Measurements from ENCODE around the gene UQCC2. TPM values are rescaled to one million over a fixed set of nuclear protein-coding genes. Genes with fewer than 3 reads are reported as not detected.

The UQCC2 gene
- total RNA-seq, 5 donors from 2014 or later (not counting 1 experiment from before 2014, with no cell fraction given) = 17.2 to 36.2 (median 32.7) TPM

GRCh38 chr6:33713786-33714185 lies 2.3 kb upstream of the UQCC2 start:
- peaks cover 25 to 27% (median 26%) of the 10 kb centered on the region in 3 donors for H3K4me1 Mint-ChIP-seq
- H3K4me3 ChIP-seq (ENCODE audit: control insufficient read depth in 1 of 2, extremely low read depth in 1 of 2, low read length in 1 of 2) = no peak overlapping the region
- H3K27me3 Mint-ChIP-seq = no peaks in the 10 kb centered on the region
- CTCF ChIA-PET = no interaction called here
- H3K27me3 ChIP-seq (replicated peaks in 1 of 2; ENCODE audit: control insufficient read depth in 2 of 2, extremely low read depth in 1 of 2, insufficient read depth in 2 of 2, low read length in 1 of 2) = peaks cover 0 to 7% of the 10 kb centered on the region in 2 experiments
- DNase-seq (no peak), ATAC-seq (replicated peaks in 1 of 4) (no peak)
- no peak overlapping the region for H3K4me3 Mint-ChIP-seq
- H3K27ac ChIP-seq (ENCODE audit: low read length) = no peak overlapping the region
- whole genome bisulfite sequencing (ENCODE audit: insufficient coverage) = 100% methylated on average over 1 of the region's 2 CpGs
- H3K9me3 Mint-ChIP-seq = no peaks in the 10 kb centered on the region
- H3K27ac Mint-ChIP-seq = no peak overlapping the region
- peaks cover 9% of the 10 kb centered on the region for H3K36me3 Mint-ChIP-seq
- H3K36me3 ChIP-seq (ENCODE audit: control insufficient read depth in 2 of 2, extremely low read depth in 1 of 2, insufficient read depth in 1 of 2, low read length in 1 of 2) = peaks cover 1 to 4% of the 10 kb centered on the region in 2 donors
- POLR2A ChIA-PET = no interaction called here
- H3K9me3 ChIP-seq = no peaks in the 10 kb centered on the region
- H3K4me1 ChIP-seq (ENCODE audit: control insufficient read depth in 1 of 2, extremely low read depth in 1 of 2, insufficient read depth in 2 of 2, low read length in 2 of 2) = peaks cover 15 to 22% of the 10 kb centered on the region in 2 experiments

GRCh38 chr6:33712914-33713313 lies 1.4 kb upstream of the UQCC2 start:
- no peaks in the 10 kb centered on the region for H3K27me3 Mint-ChIP-seq
- Histone ChIP-seq H3K4me3 (ENCODE audit: control insufficient read depth in 1 of 2, extremely low read depth in 1 of 2, low read length in 1 of 2) (no peak overlapping the region), H3K9me3 (no peaks in the 10 kb centered on the region), H3K4me1 (ENCODE audit: control insufficient read depth in 1 of 2, extremely low read depth in 1 of 2, insufficient read depth in 2 of 2, low read length in 2 of 2) (peaks cover 15 to 22% of the 10 kb centered on the region in 2 experiments), H3K36me3 (ENCODE audit: control insufficient read depth in 2 of 2, extremely low read depth in 1 of 2, insufficient read depth in 1 of 2, low read length in 1 of 2) (peaks cover 4 to 10% of the 10 kb centered on the region in 2 donors), H3K27me3 (replicated peaks in 1 of 2; ENCODE audit: control insufficient read depth in 2 of 2, extremely low read depth in 1 of 2, insufficient read depth in 2 of 2, low read length in 1 of 2) (no peaks in the 10 kb centered on the region), H3K27ac (ENCODE audit: low read length) (no peak overlapping the region)
- ATAC-seq (replicated peaks in 1 of 4) = no peak
- POLR2A ChIA-PET = no interaction called here
- H3K27ac Mint-ChIP-seq = no peak overlapping the region
- no peak overlapping the region for H3K4me3 Mint-ChIP-seq
- no peak for DNase-seq
- peaks cover 9% of the 10 kb centered on the region for H3K36me3 Mint-ChIP-seq
- WGBS (ENCODE audit: insufficient coverage) = no CpG with 5 or more reads among the region's 3 CpGs
- no peaks in the 10 kb centered on the region for H3K9me3 Mint-ChIP-seq
- CTCF ChIA-PET = interaction anchor here in 1 of 2 donors (0.7 kb wide), 1 partner anchor 69 kb away, joined by 5 read pairs; no protein-coding TSS in a partner anchor
- H3K4me1 Mint-ChIP-seq = peaks cover 25 to 32% (median 27%) of the 10 kb centered on the region in 3 donors

GRCh38 chr6:33710296-33711121 lies 991 bp downstream of the UQCC2 start:
- H3K27ac ChIP-seq (ENCODE audit: low read length) = no peak overlapping the region

DNA sequence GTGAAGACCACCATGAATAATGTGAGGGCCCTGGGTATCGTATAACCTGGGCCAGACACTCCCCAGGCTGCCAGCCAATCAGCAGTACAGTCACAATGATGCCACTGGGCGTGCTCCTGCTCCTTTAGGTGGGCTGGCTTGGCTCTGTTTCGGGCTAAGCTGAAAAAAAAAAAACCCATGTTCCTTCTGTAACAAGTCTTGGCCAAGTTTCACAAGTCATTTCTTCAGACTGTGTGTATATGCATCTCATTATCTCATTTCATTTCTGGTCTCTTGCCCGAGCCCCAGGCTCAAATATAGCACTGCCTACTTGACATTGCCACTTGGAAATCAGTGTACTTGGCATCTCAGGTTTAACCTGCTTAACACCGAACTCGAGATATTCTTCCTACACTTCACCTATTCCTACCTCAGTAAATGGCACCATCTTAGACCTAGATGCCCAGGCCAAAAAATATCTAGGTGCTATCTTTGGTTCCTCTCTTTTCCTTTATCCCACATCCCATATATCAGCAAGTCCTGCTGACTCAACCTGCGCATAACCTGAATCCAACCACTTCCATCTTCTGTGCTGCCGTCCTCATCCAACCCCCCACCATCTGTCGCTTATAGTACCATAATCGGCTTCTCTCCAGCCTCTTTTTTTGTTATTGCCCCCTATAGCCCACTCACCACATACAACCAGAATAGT lies 1.8 kb downstream of the UQCC2 start:
- Histone ChIP-seq H3K36me3 (ENCODE audit: control insufficient read depth in 2 of 2, extremely low read depth in 1 of 2, insufficient read depth in 1 of 2, low read length in 1 of 2) (peaks cover 4 to 13% of the 10 kb centered on the region in 2 donors), H3K4me1 (ENCODE audit: control insufficient read depth in 1 of 2, extremely low read depth in 1 of 2, insufficient read depth in 2 of 2, low read length in 2 of 2) (peaks cover 15 to 22% of the 10 kb centered on the region in 2 experiments), H3K4me3 (ENCODE audit: control insufficient read depth in 1 of 2, extremely low read depth in 1 of 2, low read length in 1 of 2) (no peak overlapping the region), H3K27ac (ENCODE audit: low read length) (no peak overlapping the region), H3K9me3 (no peaks in the 10 kb centered on the region), H3K27me3 (replicated peaks in 1 of 2; ENCODE audit: control insufficient read depth in 2 of 2, extremely low read depth in 1 of 2, insufficient read depth in 2 of 2, low read length in 1 of 2) (no peaks in the 10 kb centered on the region)
- CTCF ChIA-PET = interaction anchor here (0.8 to 1.1 kb wide), 2 partner anchors 9 to 124 kb away, joined by 3 read pairs; no protein-coding TSS in a partner anchor
- ATAC-seq (replicated peaks in 1 of 4) (no peak), DNase-seq (no peak)
- H3K36me3 Mint-ChIP-seq = peaks cover 19% of the 10 kb centered on the region
- no peaks in the 10 kb centered on the region for H3K27me3 Mint-ChIP-seq
- WGBS (ENCODE audit: insufficient coverage) = 98% methylated on average over 10 of the region's 10 CpGs
- peaks cover 25 to 35% (median 27%) of the 10 kb centered on the region in 3 donors for H3K4me1 Mint-ChIP-seq
- peak overlapping the region in 2 of 3 donors; percentile 52 to 98 for H3K4me3 Mint-ChIP-seq
- POLR2A ChIA-PET = interaction anchor here in 1 of 2 donors (0.6 kb wide), 1 partner anchor 854 kb away, joined by 4 read pairs; no protein-coding TSS in a partner anchor
- no peaks in the 10 kb centered on the region for H3K9me3 Mint-ChIP-seq
- H3K27ac Mint-ChIP-seq = no peak overlapping the region

More at GRCh38 chr6:33710296-33711121, 991 bp downstream of the UQCC2 start:
- 91% methylated on average over 12 of the region's 15 CpGs for WGBS (ENCODE audit: insufficient coverage)
- H3K27me3 ChIP-seq (replicated peaks in 1 of 2; ENCODE audit: control insufficient read depth in 2 of 2, extremely low read depth in 1 of 2, insufficient read depth in 2 of 2, low read length in 1 of 2) = no peaks in the 10 kb centered on the region
- H3K9me3 Mint-ChIP-seq = no peaks in the 10 kb centered on the region
- peaks cover 25 to 35% (median 27%) of the 10 kb centered on the region in 3 donors for H3K4me1 Mint-ChIP-seq
- ChIA-PET POLR2A (no interaction called here), CTCF (interaction anchor here (0.8 to 1.6 kb wide), 8 partner anchors 9 to 445 kb away, joined by 3 to 13 read pairs (median 4); partner anchors contain the start of genes BAK1 (in 1 of the 2) and ITPR3 (in 1 of the 2))
- no peak for DNase-seq
- peak overlapping the region; percentile 87 to 95 for H3K4me3 ChIP-seq (ENCODE audit: control insufficient read depth in 1 of 2, extremely low read depth in 1 of 2, low read length in 1 of 2)
- H3K9me3 ChIP-seq = no peaks in the 10 kb centered on the region
- no peaks in the 10 kb centered on the region for H3K27me3 Mint-ChIP-seq
- H3K36me3 Mint-ChIP-seq = peaks cover 19% of the 10 kb centered on the region
- peaks cover 15 to 22% of the 10 kb centered on the region in 2 experiments for H3K4me1 ChIP-seq (ENCODE audit: control insufficient read depth in 1 of 2, extremely low read depth in 1 of 2, insufficient read depth in 2 of 2, low read length in 2 of 2)
- no peak for ATAC-seq (replicated peaks in 1 of 4)
- H3K27ac Mint-ChIP-seq = peak overlapping the region; percentile 95 to 98
- peak overlapping the region; percentile 96 to 98 (median 98) for H3K4me3 Mint-ChIP-seq
- H3K36me3 ChIP-seq (ENCODE audit: control insufficient read depth in 2 of 2, extremely low read depth in 1 of 2, insufficient read depth in 1 of 2, low read length in 1 of 2) = peaks cover 4 to 13% of the 10 kb centered on the region in 2 donors

DNA sequence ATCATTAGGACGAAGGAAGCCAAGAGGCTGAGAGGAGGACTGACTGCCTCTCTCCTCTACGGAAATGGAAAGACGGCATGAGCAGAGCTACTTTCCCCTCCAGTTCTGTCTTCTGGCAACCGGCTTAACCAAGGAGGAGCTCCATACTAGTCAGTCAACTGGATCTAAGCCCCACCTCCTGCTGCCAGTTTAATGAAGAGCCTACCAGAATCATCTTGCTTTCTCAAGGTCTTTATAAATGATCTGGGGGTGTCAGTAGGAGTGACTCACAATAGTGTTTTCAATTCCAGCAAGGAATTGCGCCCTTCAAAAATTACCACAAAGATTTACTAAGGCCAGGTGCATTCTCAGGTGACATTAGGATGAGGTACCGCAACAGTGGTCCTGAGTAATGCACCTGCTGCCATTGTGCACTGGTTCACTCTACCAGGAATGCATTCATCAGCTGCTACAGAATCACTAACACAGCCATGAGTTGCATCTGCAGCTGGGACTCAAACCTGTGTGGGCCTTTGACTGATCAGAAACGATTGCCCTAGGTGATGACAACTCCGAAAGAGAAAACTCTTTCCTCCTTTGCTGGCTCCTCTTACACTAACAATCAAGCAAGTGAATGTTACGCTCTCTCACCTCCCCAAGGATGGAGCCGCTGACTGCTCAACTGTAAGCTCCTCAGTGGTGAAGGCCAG lies 2.8 kb downstream of the UQCC2 start:
- 94% methylated on average over 6 of the region's 10 CpGs for WGBS (ENCODE audit: insufficient coverage)

More for the DNA sequence above, 2.8 kb downstream of the UQCC2 start:
- Mint-ChIP-seq H3K27me3 (no peaks in the 10 kb centered on the region), H3K4me3 (no peak overlapping the region), H3K4me1 (peaks cover 25 to 35% (median 27%) of the 10 kb centered on the region in 3 donors), H3K27ac (peak overlapping the region in 1 of 2 donors; percentile 2), H3K9me3 (no peaks in the 10 kb centered on the region), H3K36me3 (peaks cover 23% of the 10 kb centered on the region)
- ChIA-PET POLR2A (interaction anchor here in 1 of 2 donors (0.6 kb wide), 1 partner anchor 853 kb away, joined by 4 read pairs; no protein-coding TSS in a partner anchor), CTCF (interaction anchor here in 1 of 2 donors (1.1 kb wide), 1 partner anchor 123 kb away, joined by 3 read pairs; no protein-coding TSS in a partner anchor)
- Histone ChIP-seq H3K27me3 (replicated peaks in 1 of 2; ENCODE audit: control insufficient read depth in 2 of 2, extremely low read depth in 1 of 2, insufficient read depth in 2 of 2, low read length in 1 of 2) (no peaks in the 10 kb centered on the region), H3K36me3 (ENCODE audit: control insufficient read depth in 2 of 2, extremely low read depth in 1 of 2, insufficient read depth in 1 of 2, low read length in 1 of 2) (peaks cover 4 to 13% of the 10 kb centered on the region in 2 donors), H3K4me1 (ENCODE audit: control insufficient read depth in 1 of 2, extremely low read depth in 1 of 2, insufficient read depth in 2 of 2, low read length in 2 of 2) (peaks cover 15 to 22% of the 10 kb centered on the region in 2 experiments), H3K9me3 (no peaks in the 10 kb centered on the region), H3K27ac (ENCODE audit: low read length) (no peak overlapping the region), H3K4me3 (ENCODE audit: control insufficient read depth in 1 of 2, extremely low read depth in 1 of 2, low read length in 1 of 2) (no peak overlapping the region)
- no peak for DNase-seq
- ATAC-seq (replicated peaks in 1 of 4) = no peak
